Urothelium cell line (cell line): ENCODE data around the gene BRDT.
A peak's percentile ranks its signal among the peaks of the same experiment; 100 is the strongest.

Source experiments
- DNase-seq: peaks from one replicate; pipeline ENCODE4 v3.0.0; 2011; ENCODE audit warnings: low spot score, mixed read lengths
- FAIRE-seq: peaks from 2 replicates; lab custom pipeline; 2011; peaks lifted over from hg19 to GRCh38; lab: Jason Lieb, UNC

Gene BRDT

GRCh38 chr1:91949356-91949699 lies at the start of gene BRDT:
TSS of gene BRDT (plus strand) at chr1:91949401. CDS start at chr1:91962755, 13,354 bp downstream.
- FAIRE-seq (no peak), DNase-seq (no peak)

DNA sequence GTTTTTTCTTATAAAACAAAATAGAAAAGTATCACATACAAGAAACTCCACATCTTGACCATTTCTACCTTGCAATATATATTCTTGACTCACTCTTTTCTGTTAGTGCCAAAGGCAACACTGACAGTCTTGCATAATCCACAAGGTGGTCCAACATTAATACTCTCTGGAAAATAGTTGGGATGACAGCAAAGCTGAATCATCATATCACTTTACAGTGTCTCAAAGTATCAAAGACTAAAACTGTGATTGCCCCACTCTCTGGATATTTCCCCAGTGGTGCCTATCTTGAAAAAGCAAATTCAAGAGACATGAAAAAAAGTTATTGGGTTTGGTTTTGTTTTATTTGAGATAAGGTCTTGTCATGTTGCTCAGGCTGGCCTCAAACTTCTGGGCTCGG lies 48.6 kb upstream of the BRDT start:
- FAIRE-seq (no peak), DNase-seq (peak; percentile 60)

GRCh38 chr1:91901231-91901630 lies 48.0 kb upstream of the BRDT start:
- DNase-seq: no peak
- no peak for FAIRE-seq

DNA sequence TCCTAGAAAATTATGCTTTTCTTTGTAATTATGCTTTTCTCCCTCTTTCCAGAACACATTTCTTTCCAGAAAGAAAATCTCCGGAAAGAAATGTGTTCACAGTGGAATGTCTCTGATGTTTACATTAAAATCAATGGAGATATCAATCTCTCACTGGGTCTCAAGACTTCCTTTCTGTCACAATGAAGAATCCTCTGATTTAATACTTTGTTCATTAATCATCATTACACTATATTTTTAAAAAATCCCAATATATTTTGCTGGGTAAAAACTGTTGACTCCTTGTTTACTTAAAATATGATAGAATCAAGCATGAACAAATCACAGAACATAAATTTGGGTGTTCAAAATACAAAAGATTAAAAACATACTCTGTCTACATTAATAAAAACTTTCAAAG lies 36.9 kb upstream of the BRDT start:
- DNase-seq (no peak), FAIRE-seq (no peak)

- DNase-seq (no peak), FAIRE-seq (no peak)
Measured at GRCh38 chr1:91913018-91913417, 36.2 kb upstream of the BRDT start.

DNA sequence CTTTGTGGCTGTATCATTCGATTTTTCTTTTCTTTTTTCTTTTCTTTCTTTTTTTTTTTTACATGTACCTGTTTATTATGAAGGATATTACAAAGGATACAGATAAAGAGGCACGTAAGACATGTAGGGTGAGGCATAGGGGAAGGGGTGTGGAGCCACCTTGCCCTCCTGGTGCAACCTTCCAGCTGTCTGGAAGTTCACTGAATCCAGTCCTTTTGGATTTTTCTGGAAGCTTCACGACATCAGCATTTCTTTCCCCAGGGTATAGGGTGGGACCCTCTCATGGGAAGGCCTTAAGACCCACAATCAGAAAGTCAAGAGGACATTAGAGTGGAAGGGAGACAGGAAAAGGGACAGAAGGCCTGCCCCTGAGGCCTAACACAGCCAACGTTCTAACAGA lies 33.2 kb upstream of the BRDT start:
- FAIRE-seq: no peak

GRCh38 chr1:91916811-91917460 lies 32.3 kb upstream of the BRDT start:
- DNase-seq: no peak
- FAIRE-seq: no peak

More for the DNA sequence above, 33.2 kb upstream of the BRDT start:
- no peak for DNase-seq

DNA sequence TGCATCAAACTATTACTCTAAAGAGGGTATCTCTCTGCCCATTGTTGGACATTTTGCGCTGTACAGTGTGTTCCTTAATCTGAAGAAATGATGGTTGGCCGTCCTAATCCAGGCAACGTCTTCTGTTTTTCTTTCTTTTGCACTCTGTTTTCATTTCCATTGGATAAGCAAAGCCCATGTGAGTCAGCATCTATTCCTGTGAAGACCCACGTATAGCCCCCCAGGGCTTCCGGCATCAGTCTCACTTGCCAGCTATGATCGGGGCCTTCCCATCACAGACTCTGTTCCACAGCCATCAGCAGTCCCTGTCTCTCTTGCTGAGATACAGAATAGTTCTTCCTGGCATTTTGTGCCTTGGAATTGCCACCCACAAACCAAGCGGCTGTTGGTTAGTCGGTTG lies 29.2 kb upstream of the BRDT start:
- DNase-seq: no peak
- no peak for FAIRE-seq

DNA sequence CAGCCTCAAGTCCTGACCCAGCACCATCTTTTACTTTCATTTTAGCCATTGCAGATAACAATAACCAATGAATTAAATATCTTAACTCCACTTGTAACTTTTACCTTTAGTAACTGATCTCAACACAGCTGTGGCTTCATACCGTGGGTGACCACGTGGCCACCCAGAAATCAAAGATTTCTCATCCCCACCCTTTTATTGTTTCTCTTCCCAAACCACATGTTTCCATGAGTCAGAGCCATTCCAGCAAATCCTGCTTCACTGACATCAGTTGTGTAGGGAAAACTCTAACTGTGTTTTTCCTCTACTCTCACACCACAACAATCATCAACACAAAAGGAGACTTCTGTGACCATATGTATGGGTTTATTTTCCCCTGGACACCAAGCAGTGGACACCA lies 25.1 kb upstream of the BRDT start:
- FAIRE-seq (no peak), DNase-seq (peak; percentile 53)

- no peak for DNase-seq
- FAIRE-seq: no peak
Measured at GRCh38 chr1:91925644-91926435, 23.4 kb upstream of the BRDT start.

DNA sequence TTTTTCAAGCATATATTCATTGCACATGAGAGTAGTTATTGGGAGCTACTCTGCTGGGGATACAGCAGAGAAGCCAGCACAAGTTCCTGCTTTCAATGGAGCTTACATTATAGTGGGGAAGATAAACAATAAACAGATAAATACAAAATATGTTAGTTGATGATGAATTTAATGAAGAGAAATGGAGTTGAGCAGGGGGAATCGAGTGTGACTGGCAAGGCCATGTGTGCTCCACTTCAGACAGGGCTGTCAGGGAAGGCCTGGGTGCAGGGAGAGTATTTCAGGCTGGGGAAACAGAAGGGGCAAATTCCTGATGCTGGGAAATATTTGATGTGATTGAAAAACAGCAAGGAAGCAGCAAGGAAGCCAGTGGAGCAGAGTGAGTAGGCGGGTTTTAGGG lies 21.2 kb upstream of the BRDT start:
- FAIRE-seq: no peak
- no peak for DNase-seq

DNA sequence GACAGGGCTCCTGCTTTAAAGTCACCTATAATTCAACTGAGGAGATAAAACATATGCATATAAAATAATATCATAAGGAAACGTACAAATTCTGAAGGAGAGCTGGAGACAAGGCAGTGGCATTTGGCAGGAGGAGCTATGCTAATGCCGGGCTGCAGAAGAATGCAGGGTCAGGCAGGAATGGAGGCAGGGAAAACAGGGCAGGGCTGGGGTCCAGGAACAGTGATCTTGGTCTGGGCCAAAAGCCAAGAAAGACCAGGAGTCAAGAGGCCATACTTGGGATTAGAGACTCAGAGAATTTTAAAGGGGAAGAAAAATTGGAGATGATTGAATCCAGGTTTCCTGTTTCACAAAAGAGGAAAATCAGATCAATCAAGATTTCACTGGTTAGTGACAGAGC lies 20.0 kb upstream of the BRDT start:
- FAIRE-seq (no peak), DNase-seq (peak; percentile 32)

GRCh38 chr1:91937613-91938012 lies 11.6 kb upstream of the BRDT start:
- FAIRE-seq: no peak

DNA sequence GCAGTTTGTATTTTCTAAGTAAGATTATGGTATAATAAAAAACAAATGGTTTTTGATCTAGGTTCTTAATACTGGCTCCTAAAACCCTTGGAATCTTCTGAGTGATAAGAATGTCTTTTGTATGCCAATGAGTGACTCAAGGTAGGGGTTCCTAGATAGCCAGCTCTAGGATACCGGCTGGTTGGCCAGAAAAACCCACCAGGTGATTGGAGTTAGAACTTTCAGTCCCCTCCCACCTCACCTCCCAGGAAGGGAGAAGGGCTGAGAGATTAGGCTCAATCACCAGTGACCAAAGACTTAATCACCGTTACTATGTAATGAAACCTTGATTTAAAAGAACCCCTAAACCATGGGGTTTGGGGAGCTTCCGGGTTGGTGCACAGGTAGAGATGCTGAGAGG lies 8.7 kb upstream of the BRDT start:
- FAIRE-seq (no peak), DNase-seq (no peak)

More at GRCh38 chr1:91937613-91938012, 11.6 kb upstream of the BRDT start:
- no peak for DNase-seq

- FAIRE-seq (no peak), DNase-seq (no peak)
Measured at GRCh38 chr1:91944087-91944486, 5.1 kb upstream of the BRDT start.

GRCh38 chr1:91948097-91948496 lies 1.1 kb upstream of the BRDT start:
- FAIRE-seq (no peak), DNase-seq (no peak)

- FAIRE-seq (no peak), DNase-seq (no peak)
Measured at GRCh38 chr1:91948501-91949355, 473 bp upstream of the BRDT start.

DNA sequence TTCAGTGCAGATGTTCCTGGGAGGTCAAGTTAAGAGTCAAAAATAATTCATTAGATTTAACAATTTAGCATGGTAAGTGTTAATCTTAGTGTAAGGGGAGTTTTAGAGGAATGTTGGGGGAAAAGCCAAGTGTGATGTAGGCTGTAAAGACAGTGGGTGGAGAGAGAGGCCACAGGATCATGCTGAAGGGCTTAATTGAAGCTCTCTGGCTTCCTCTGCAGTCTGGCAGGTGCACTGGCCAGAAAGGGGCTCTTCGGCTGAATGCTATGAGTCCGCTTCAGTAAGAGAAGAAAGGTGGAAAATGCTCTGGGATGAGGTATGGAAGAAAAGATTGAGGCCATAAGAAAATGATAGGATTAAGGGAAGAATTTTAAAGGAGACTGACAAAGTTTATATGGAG lies 3.0 kb downstream of the BRDT start:
- DNase-seq: no peak
- FAIRE-seq: no peak

- DNase-seq: no peak
- FAIRE-seq: no peak
Measured at GRCh38 chr1:91958926-91959325, 9.7 kb downstream of the BRDT start.

DNA sequence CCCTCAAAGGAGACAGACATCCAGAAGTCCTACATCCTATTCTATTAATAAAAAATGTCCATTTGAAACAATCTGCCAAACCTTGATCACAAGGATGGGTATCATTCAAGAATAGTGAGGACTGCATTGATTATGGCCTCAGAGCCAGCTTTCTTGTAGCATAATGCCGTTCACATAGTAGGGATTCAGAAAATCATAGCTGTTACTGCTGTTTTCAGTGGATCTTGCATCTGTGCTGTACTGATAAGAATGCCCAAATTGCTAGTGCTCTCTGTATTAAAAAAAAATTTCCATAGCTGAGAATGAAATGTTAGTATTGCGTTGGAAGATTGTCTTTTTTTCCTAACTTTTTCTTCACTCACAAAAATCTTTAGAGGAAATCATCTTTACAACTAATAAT lies 19.1 kb downstream of the BRDT start:
- no peak for DNase-seq
- FAIRE-seq: no peak

DNA sequence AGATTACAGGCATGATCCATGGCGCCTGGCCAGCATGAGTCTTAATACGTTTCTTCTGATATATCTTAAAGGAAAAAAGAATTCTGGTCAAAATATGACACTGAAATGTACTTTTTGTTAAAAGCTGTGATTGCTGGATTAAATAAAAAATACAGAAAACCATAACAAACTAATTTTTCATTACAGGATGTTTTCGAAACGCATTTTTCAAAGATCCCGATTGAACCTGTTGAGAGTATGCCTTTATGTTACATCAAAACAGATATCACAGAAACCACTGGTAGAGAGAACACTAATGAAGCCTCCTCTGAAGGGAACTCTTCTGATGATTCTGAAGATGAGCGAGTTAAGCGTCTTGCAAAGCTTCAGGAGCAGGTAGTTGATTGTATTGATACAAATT lies 30.2 kb downstream of the BRDT start:
- no peak for DNase-seq
- FAIRE-seq: no peak

DNA sequence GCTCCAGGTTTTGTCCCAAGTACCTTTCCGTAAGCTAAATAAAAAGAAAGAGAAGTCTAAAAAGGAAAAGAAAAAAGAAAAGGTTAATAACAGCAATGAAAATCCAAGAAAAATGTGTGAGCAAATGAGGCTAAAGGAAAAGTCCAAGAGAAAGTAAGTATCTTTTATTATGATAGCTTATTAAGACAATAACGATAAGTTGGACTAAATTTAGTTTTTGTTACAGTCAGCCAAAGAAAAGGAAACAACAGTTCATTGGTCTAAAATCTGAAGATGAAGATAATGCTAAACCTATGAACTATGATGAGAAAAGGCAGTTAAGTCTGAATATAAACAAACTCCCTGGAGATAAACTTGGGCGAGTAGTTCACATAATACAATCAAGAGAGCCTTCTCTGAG lies 31.5 kb downstream of the BRDT start:
- DNase-seq: no peak
- no peak for FAIRE-seq
